Measurements from ENCODE around the gene NTNG1.

NTNG1 gene

DNA sequence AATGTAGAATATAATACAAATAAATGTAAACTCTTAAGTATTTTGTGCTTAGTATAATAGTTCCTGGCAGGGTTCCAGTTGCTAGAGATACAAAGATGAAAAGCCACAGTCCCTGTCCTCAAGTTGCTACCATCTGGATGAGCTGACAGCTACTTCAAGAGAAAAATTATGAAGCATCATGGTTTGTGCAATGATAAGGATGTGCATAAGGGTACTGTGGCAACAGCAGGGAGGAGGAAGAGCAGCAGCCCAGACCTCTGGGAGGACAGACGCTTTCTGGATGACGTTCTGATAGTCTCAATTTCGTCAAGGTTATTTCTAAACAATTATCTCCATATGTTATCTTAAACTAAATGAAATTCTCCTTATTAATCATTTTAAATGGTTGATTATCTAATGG lies 198.9 kb downstream of the NTNG1 start:
- DNase-seq (ENCODE audit: low read depth): no peak

- no peak for DNase-seq (ENCODE audit: low read depth)
These were observed 201.5 kb downstream of the NTNG1 start for GRCh38 chr1:107342316-107342715.

GRCh38 chr1:107342768-107343167 lies 201.9 kb downstream of the NTNG1 start:
- no peak for DNase-seq (ENCODE audit: low read depth)

DNA sequence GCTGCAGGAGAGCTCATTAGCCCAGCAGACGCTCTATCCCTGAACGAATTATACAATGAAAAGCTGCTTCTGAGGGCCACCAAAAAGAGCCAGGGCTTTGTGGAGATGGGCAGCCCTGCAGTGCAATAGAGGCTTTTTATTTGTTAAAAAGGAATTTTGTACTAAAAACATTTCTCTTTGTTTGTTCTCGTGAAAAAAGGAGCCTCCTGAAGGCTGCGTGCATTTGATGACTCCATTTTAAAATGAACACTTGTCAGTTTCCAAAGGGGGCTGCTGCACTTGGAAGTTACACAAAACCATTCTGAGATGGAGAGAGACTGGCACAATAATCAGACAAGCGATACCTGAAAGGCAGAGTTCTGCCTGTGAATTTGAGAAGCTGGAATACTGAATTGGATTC lies 202.8 kb downstream of the NTNG1 start:
- no peak for DNase-seq (ENCODE audit: low read depth)

- no peak for DNase-seq (ENCODE audit: low read depth)
These were observed 203.5 kb downstream of the NTNG1 start for GRCh38 chr1:107344268-107344760.

GRCh38 chr1:107344836-107345235 lies 204.0 kb downstream of the NTNG1 start:
- no peak for DNase-seq (ENCODE audit: low read depth)

DNA sequence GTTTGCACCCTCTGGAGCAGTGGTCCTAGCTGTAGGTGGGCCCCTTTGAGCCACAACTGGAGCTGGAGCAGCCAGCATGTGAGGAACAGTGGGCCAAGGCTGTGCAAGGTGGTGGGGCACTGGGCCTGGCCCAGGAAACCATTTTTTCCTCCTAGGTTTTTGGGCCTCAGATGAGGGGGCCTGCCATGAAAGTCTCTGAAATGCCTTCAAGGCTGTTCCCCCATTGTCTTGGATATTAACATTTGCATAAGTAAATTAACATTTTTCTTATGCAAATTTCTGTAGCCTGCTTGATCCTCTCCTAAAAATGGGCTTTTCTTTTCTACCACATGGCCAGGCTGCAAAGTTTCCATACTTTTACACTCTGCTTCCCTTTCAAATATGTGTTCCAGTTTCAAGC lies 212.0 kb downstream of the NTNG1 start:
- no peak for DNase-seq (ENCODE audit: low read depth)

- DNase-seq (ENCODE audit: low read depth): no peak
These were observed 216.5 kb downstream of the NTNG1 start for GRCh38 chr1:107357376-107357775.

- DNase-seq (ENCODE audit: low read depth): no peak
These were observed 217.9 kb downstream of the NTNG1 start for GRCh38 chr1:107358619-107359327.

- no peak for DNase-seq (ENCODE audit: low read depth)
These were observed 218.8 kb downstream of the NTNG1 start for GRCh38 chr1:107359472-107360241.

- no peak for DNase-seq (ENCODE audit: low read depth)
These were observed 221.8 kb downstream of the NTNG1 start for GRCh38 chr1:107362468-107363140.

GRCh38 chr1:107363154-107363553 lies 222.3 kb downstream of the NTNG1 start:
- DNase-seq (ENCODE audit: low read depth): no peak

GRCh38 chr1:107365527-107366240 lies 224.8 kb downstream of the NTNG1 start:
- DNase-seq (ENCODE audit: low read depth): no peak

- no peak for DNase-seq (ENCODE audit: low read depth)
These were observed 237.6 kb downstream of the NTNG1 start for GRCh38 chr1:107378426-107378825.

DNA sequence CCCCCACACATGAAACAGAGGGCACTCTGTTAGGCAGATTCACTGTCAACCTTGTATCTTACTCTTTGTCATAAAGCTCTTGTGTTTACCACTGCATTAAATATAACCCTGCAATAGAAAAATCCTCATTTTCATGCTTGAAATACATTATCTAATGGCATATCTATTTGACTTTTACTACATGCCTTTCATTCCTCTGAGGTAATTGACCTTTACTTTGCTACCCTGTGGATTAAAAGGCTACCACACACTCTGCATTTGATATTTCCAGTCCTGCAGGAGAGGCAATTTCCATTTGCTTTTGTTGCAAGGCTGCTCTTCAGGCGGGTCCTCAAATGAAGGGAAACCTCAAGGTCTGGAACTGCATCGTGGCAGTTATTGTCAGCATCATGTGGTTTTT lies 238.0 kb downstream of the NTNG1 start:
- DNase-seq (ENCODE audit: low read depth): no peak

DNA sequence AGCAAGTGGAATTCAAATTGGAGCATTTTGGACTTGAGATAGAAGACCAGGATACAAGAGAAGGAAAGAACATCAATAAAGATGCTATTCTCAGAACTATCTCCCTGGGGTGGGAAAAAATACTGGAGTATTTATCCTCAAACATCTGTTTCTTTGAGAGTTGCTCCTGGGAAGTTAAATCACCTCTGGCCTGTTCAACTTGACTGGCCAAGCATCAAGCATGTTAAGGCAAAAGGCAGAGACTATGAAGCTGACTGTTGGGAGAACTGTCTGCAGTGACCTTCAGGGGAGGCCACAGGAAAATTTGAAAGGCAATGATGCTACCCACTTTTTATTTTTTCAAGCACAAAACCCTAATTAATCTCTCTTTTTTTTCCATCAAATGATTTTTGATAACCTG lies 239.0 kb downstream of the NTNG1 start:
- no peak for DNase-seq (ENCODE audit: low read depth)

GRCh38 chr1:107389410-107390396 lies 248.9 kb downstream of the NTNG1 start:
- no peak for DNase-seq (ENCODE audit: low read depth)

DNA sequence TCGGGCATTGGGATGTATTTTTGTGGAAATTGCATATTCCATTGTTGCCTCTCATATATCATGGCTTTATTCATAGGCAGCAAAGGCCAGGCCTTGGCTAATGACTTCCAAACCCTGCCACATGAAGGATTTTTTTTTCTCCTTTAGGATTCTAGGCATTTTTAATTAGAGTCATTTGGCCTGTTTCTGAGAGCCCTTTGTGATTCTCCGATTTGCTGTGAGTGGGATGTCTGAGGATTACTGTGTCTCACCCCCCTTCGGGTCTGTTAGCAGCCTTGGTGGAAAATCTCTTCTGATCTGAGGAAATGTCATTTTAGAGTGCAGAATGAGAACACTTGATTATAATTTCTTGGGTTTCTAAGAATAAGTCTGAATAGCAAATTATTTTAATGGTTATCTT lies 253.5 kb downstream of the NTNG1 start:
- no peak for DNase-seq (ENCODE audit: low read depth)

DNA sequence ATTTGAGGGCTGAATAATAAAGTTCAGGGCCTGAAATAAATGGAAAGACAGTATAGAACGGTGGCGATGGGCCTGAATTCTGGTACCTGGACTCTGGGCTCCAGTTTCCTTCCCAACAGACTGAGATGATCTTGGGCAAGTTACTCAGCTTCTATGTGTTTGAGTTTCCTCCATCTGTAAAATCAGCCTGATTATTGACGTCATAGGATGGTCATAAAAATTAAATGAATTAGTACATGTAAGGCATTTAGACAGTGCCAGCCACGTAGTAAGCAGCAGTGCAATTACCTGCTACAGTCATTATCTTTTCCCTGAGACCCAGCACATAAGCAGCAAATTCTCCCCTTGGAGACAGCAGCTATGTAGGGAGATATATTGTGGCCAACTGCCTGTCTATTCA lies 260.9 kb downstream of the NTNG1 start:
- DNase-seq (ENCODE audit: low read depth): no peak

DNA sequence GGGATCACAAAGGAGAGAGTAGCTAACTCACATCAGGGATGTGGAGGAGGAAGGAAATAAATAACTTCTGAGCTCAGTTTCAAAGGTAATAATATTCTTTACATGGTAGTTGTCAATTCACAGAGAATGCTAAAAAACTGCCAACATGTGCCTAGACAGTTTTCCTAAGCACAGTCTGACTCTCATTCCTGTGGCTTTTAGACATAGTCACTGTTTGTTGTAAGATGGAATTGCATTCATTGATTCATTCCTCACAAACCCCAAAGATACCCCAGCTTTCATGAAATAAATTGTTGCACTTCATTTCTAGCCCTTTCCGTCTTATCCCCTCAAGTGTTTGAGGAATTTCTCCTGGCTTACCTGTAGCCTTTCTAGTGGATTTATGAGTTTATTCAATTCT lies 263.9 kb downstream of the NTNG1 start:
- peak; percentile 34 for DNase-seq (ENCODE audit: low read depth)

GRCh38 chr1:107405236-107405635 lies 264.4 kb downstream of the NTNG1 start:
- peak; percentile 53 for DNase-seq (ENCODE audit: low read depth)
